ENCODE measurements around the gene RPP40. TPM values are rescaled to one million over a fixed set of nuclear protein-coding genes. Genes with fewer than 3 reads are reported as not detected.

The RPP40 gene
- total and polyA plus RNA-seq, 8 donors: 0.97 to 3.7 (median 2.5) TPM

DNA sequence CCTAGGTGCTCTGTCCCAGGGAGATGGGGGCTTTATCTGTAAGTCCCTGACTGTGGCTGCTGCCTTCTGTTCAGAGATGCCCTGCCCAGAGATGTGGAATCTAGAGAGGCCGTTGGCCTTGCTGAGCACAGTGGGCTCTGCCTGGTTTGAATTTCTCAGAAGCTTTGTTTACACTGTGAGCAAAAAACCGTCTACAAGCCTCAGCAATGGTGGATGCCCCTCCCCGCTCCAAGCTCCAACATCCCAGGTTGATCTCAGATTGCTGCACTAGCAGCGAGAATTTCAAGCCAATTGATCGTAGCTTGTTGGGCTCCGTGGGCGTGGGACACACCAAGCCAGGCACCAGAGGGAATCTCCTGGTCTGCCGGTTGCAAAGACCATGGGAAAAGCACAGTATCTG, 16.3 kb upstream of the RPP40 start:
- DNase-seq (no peak), FAIRE-seq (no peak), ATAC-seq (no peak)
- Histone ChIP-seq H3K9me3 (no peaks in the 10 kb centered on the region), H3K4me1 (no peaks in the 10 kb centered on the region), H3K4me3 (no peak overlapping the region), H3K27me3 (no peaks in the 10 kb centered on the region), H3K27ac (no peak overlapping the region), H3K36me3 (no peaks in the 10 kb centered on the region)
- TF ChIP-seq CTCF (IDR thresholded peaks at IDR 0.05): no peak
- WGBS, 2 donors: 64 to 78% methylated on average over 8 of the region's 8 CpGs
- intact Hi-C loops (cut with DNase I): no loop called here

DNA sequence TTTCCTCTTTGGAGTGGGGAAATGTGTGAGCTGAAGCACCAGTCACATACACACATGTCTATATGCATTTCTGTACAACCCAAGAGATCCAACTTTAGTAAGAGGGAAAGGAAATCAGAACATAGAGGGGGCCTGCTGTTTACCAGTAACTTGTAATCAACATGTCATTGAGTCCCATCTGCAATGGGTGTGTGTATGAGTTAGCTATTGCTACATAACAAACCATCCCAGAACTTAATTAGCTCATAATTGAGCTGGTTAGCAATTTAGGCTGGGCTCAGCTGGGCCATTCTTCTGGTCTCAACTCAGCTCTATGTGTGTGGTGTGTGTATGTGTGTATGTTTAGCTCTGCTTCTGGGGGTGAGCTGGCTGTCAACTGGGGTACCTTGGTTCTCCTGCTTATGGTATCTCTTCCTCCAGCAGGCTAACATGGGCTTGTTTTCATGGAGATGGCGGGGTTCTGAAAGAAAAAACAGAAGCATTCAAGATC, 10.3 kb upstream of the RPP40 start:
- Histone ChIP-seq H3K27ac (no peak overlapping the region), H3K27me3 (no peaks in the 10 kb centered on the region), H3K4me3 (no peak overlapping the region), H3K36me3 (no peaks in the 10 kb centered on the region), H3K4me1 (no peaks in the 10 kb centered on the region), H3K9me3 (no peaks in the 10 kb centered on the region)
- no peak for DNase-seq
- WGBS, 2 donors: 3 to 47% methylated on average over 1 of the region's 1 CpG
- intact Hi-C loops (cut with DNase I): no loop called here
- TF ChIP-seq CTCF (IDR thresholded peaks at IDR 0.05): no peak
- no peak for FAIRE-seq
- ATAC-seq: no peak

GRCh38 chr6:5012519-5012918, 8.7 kb upstream of the RPP40 start:
- H3K27me3 ChIP-seq: no peaks in the 10 kb centered on the region
- no peaks in the 10 kb centered on the region for H3K36me3 ChIP-seq
- no peaks in the 10 kb centered on the region for H3K4me1 ChIP-seq
- intact Hi-C loops (cut with DNase I): no loop called here
- FAIRE-seq (no peak), ATAC-seq (peak in 1 of 4 donors; percentile 27), DNase-seq (no peak)
- no peak for TF ChIP-seq CTCF (IDR thresholded peaks at IDR 0.05)
- no peaks in the 10 kb centered on the region for H3K9me3 ChIP-seq
- no peak overlapping the region for H3K4me3 ChIP-seq
- WGBS, 2 donors: 20 to 53% methylated on average over 2 of the region's 2 CpGs
- no peak overlapping the region for H3K27ac ChIP-seq

DNA sequence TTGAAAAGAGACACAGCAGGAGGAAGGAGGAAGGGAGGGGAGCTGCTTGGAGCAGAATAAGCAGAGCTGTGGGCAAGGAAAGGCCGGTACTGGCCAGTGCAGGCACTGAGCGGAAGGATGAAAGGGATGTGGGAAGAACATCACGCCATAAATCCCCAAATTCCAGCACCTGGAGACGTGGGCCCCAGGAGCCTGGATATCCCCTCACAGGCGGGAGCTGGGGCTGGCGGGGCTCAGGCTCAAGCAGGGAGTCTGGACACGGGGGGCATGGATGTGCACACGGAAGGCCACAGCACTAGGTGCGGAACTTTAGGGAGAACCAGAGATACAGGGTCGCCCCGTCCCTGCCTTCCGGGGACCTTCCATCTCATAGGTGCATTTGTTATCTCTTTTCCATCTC, 7.5 kb upstream of the RPP40 start:
- intact Hi-C loops (cut with DNase I): no loop called here
- FAIRE-seq: no peak

More for the DNA sequence above, 7.5 kb upstream of the RPP40 start:
- Histone ChIP-seq H3K9me3 (no peaks in the 10 kb centered on the region), H3K36me3 (no peaks in the 10 kb centered on the region), H3K4me1 (no peaks in the 10 kb centered on the region), H3K27ac (no peak overlapping the region), H3K4me3 (no peak overlapping the region), H3K27me3 (no peaks in the 10 kb centered on the region)
- ATAC-seq: no peak
- TF ChIP-seq CTCF (IDR thresholded peaks at IDR 0.05): no peak
- no peak for DNase-seq
- WGBS, 2 donors: 85 to 89% methylated on average over 12 of the region's 12 CpGs
